GM18907 (cell line): ENCODE data around the gene ARMCX1.
"Not testable (repeated sequence)": the region's sequence is repeated elsewhere in the genome, so short reads cannot be mapped to it uniquely, and the experiment has no call there.

Source experiments
- ATAC-seq: cut with Tn5 transposase; IDR thresholded peaks from one replicate; pipeline ENCODE4 v1.9.1; 2021; ENCODE audit warnings: mild to moderate bottlenecking, moderate library complexity; ENCODE audit not compliant: unreplicated experiment

Gene ARMCX1

GRCh38 chrX:101550362-101550750 is at the start of gene ARMCX1:
TSS of gene ARMCX1 (plus strand) at chrX:101550547. CDS start at chrX:101552931, 2,384 bp downstream.
- no peak for ATAC-seq

- not testable (repeated sequence) for ATAC-seq
Observed at GRCh38 chrX:101502929-101503328, 47.4 kb upstream of the ARMCX1 start.

GRCh38 chrX:101507372-101507771 is 43.0 kb upstream of the ARMCX1 start:
- ATAC-seq, result no peak

- ATAC-seq, result no peak
Observed at GRCh38 chrX:101507986-101508385, 42.4 kb upstream of the ARMCX1 start.

GRCh38 chrX:101530944-101531343 is 19.4 kb upstream of the ARMCX1 start:
- ATAC-seq, result no peak

GRCh38 chrX:101539116-101539515 is 11.2 kb upstream of the ARMCX1 start:
- ATAC-seq, result no peak

- no peak for ATAC-seq
Observed at GRCh38 chrX:101550751-101551379, 518 bp downstream of the ARMCX1 start.

GRCh38 chrX:101551380-101551767 is 1.0 kb downstream of the ARMCX1 start:
- ATAC-seq, result no peak

- ATAC-seq, result no peak
Observed at GRCh38 chrX:101552714-101553113, 2.4 kb downstream of the ARMCX1 start.

- ATAC-seq, result no peak
Observed at GRCh38 chrX:101564651-101565050, 14.3 kb downstream of the ARMCX1 start.

- ATAC-seq, result peak; percentile 100
Observed at GRCh38 chrX:101595739-101596419, 45.5 kb downstream of the ARMCX1 start.

- ATAC-seq, result not testable (repeated sequence)
Observed at GRCh38 chrX:101599592-101599991, 49.2 kb downstream of the ARMCX1 start.

- no peak for ATAC-seq
Observed at GRCh38 chrX:101602077-101602476, 51.7 kb downstream of the ARMCX1 start.
